Measurements from ENCODE around the gene KCNJ11.

- TF ChIP-seq CTCF (IDR thresholded peaks at IDR 0.05; ENCODE audit: poor library complexity) (no peak), EZH2 (IDR thresholded peaks at IDR 0.05; ENCODE audit: borderline replicate concordance) (no peak), EZH2phosphoT487 (IDR thresholded peaks at IDR 0.05; ENCODE audit: low read depth, severe bottlenecking, unreplicated experiment) (no peak)
Measured at GRCh38 chr11:17368551-17368950, 19.9 kb downstream of the KCNJ11 start.
